PC-3 (cell line): ENCODE measurements around the gene KHK.

ENCODE experiments used
- EZH2 ChIP-seq: fragments of 300-600 bp; sonication (generic); IDR thresholded peaks from one replicate; pipeline ENCODE4 v1.6.1; 2017; ENCODE audit warnings: antibody characterized with exemption, mild to moderate bottlenecking, low read length; ENCODE audit not compliant: unreplicated experiment
- TF ChIP-seq, protein P1 (sequence below): fragments of 300-600 bp; sonication (generic); conservative IDR thresholded peaks from 2 replicates; pipeline ENCODE4 v1.5.1; 2017; ENCODE audit warnings: antibody characterized with exemption, low read depth, mild to moderate bottlenecking, low read length

DNA sequence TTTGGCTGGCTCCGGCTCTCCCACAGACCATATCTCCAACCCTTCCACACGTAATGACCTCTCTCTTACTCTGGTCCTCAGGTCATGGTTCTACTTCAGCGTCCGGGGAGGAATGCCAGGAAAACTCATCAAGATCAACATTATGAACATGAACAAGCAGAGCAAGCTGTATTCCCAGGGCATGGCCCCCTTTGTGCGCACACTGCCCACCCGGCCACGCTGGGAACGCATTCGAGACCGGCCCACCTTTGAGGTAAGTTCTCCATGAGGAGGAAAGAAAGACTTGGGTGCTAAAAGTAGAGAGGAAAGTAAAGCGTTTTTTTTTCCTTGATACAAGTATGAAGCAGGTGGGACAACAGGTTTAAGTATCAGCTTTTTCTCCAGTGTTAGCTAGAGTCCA lies 33.3 kb upstream of the KHK start:
- TF ChIP-seq, protein P1, sequence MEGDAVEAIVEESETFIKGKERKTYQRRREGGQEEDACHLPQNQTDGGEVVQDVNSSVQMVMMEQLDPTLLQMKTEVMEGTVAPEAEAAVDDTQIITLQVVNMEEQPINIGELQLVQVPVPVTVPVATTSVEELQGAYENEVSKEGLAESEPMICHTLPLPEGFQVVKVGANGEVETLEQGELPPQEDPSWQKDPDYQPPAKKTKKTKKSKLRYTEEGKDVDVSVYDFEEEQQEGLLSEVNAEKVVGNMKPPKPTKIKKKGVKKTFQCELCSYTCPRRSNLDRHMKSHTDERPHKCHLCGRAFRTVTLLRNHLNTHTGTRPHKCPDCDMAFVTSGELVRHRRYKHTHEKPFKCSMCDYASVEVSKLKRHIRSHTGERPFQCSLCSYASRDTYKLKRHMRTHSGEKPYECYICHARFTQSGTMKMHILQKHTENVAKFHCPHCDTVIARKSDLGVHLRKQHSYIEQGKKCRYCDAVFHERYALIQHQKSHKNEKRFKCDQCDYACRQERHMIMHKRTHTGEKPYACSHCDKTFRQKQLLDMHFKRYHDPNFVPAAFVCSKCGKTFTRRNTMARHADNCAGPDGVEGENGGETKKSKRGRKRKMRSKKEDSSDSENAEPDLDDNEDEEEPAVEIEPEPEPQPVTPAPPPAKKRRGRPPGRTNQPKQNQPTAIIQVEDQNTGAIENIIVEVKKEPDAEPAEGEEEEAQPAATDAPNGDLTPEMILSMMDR = no peak
- no peak for TF ChIP-seq EZH2
